HCT116 (cell line): ENCODE measurements around the gene WDR4.
"Not testable (repeated sequence)": the region's sequence is repeated elsewhere in the genome, so short reads cannot be mapped to it uniquely, and the experiment has no call there.

ENCODE experiments used
- EZH2 ChIP-seq: fragments of 200-600 bp; sonication (generic); IDR thresholded peaks from 2 replicates; pipeline ENCODE4 v1.6.1; 2017; ENCODE audit warnings: antibody characterized with exemption, mixed run types
- JUND ChIP-seq: IDR thresholded peaks from 2 replicates; pipeline ENCODE4 v1.6.1; 2012
- POLR2A ChIP-seq: IDR thresholded peaks from 2 replicates; pipeline ENCODE4 v1.7.0; 2011; ENCODE audit warnings: borderline replicate concordance; ENCODE audit not compliant: insufficient read depth, insufficient read length; ENCODE audit errors: extremely low read depth
- POLR2AphosphoS5 ChIP-seq: IDR thresholded peaks from 2 replicates; pipeline ENCODE4 v1.6.1; 2011; ENCODE audit warnings: mild to moderate bottlenecking, low read depth, low read length, moderate library complexity
- RAD21 ChIP-seq: IDR thresholded peaks from 2 replicates; pipeline ENCODE4 v1.6.1; 2012; ENCODE audit warnings: low read depth, mild to moderate bottlenecking
- YY1 ChIP-seq: IDR thresholded peaks from 2 replicates; pipeline ENCODE4 v1.6.1; 2011; ENCODE audit warnings: low read length, low read depth, moderate library complexity, mild to moderate bottlenecking; ENCODE audit not compliant: insufficient replicate concordance; ENCODE audit errors: extremely low read depth
- TF ChIP-seq, protein P1 (sequence below), 3 experiments: fragments of 200-600 bp in 1 of 3; sonication (generic) in 1 of 3; IDR thresholded peaks in 2 of 3; conservative IDR thresholded peaks in 1 of 3; 2 replicates each; pipeline ENCODE4 v1.5.1; 2012 to 2017; ENCODE audit warnings: low read depth in 2 of 3, low read length in 2 of 3, antibody characterized with exemption in 1 of 3, borderline replicate concordance in 1 of 3, control low read depth in 1 of 3, mild to moderate bottlenecking in 1 of 3, mixed read lengths in 1 of 3, mixed run types in 1 of 3, moderate library complexity in 1 of 3; ENCODE audit not compliant: insufficient read depth in 1 of 3
- TF ChIP-seq, protein P2 (sequence below): IDR thresholded peaks from 2 replicates; pipeline ENCODE4 v1.6.1; 2012

DNA sequence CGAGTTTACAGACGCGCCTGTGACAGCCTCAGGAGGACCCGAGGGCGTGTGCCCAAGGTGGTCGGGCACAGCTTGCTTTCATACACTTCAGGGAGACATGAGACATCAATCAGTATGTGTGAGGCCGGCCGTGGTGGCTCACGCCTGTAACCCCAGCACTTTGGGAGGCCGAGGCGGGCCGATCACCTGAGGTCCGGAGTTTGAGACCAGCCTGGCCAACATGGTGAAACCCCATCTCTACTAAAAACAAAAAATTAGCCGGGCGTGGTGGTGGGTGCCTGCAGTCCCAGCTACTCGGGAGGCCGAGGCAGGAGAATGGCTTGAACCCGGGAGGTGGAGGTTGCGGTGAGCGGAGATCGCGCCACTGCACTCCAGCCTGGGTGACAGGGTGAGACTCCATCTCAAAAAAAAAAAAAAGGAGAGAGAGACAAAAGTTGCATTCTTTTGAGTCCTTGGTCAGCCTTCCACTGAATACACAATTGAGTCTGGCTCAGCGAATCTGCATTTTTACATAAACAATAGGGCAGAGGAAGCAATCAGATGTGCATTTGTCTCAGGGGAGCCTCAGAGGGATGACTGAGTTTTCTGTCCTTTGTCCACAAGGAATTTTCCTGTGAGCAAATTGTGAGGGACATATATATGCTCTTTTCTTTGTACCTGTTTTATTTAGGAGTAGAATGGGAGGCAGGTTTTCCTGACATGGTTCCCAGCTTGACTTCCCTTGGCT, 48.3 kb upstream of the WDR4 start:
- TF ChIP-seq, protein P1, sequence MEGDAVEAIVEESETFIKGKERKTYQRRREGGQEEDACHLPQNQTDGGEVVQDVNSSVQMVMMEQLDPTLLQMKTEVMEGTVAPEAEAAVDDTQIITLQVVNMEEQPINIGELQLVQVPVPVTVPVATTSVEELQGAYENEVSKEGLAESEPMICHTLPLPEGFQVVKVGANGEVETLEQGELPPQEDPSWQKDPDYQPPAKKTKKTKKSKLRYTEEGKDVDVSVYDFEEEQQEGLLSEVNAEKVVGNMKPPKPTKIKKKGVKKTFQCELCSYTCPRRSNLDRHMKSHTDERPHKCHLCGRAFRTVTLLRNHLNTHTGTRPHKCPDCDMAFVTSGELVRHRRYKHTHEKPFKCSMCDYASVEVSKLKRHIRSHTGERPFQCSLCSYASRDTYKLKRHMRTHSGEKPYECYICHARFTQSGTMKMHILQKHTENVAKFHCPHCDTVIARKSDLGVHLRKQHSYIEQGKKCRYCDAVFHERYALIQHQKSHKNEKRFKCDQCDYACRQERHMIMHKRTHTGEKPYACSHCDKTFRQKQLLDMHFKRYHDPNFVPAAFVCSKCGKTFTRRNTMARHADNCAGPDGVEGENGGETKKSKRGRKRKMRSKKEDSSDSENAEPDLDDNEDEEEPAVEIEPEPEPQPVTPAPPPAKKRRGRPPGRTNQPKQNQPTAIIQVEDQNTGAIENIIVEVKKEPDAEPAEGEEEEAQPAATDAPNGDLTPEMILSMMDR (IDR thresholded peaks at IDR 0.05 in 2 of 3, conservative IDR thresholded peaks at IDR 0.05 in 1 of 3; ENCODE audit: borderline replicate concordance in 1 of 3, insufficient read depth in 1 of 3, low read depth in 2 of 3, low read length in 2 of 3) = not testable (repeated sequence)
- TF ChIP-seq, protein P2, sequence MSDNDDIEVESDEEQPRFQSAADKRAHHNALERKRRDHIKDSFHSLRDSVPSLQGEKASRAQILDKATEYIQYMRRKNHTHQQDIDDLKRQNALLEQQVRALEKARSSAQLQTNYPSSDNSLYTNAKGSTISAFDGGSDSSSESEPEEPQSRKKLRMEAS = not testable (repeated sequence)
- not testable (repeated sequence) for TF ChIP-seq POLR2AphosphoS5, JUND, YY1, RAD21, POLR2A, EZH2
